Brain microvascular endothelial cell (primary cell): ENCODE data around the gene CAMTA2.
A peak's percentile ranks its signal among the peaks of the same experiment; 100 is the strongest.

ENCODE experiments used
- DNase-seq: peaks from one replicate; pipeline ENCODE4 v3.0.0-alpha.2; 2020
- H3K27ac ChIP-seq: fragments of 250-450 bp; sonication (Bioruptor Pico); 2 replicates; pipeline ENCODE4 v1.5.1; 2020; ENCODE audit warnings: mild to moderate bottlenecking, moderate library complexity
- H3K27me3 ChIP-seq: fragments of 250-450 bp; sonication (Bioruptor Pico); replicated peaks from 2 replicates; pipeline ENCODE4 v1.5.1; 2020; ENCODE audit warnings: mild to moderate bottlenecking
- H3K36me3 ChIP-seq: fragments of 250-450 bp; sonication (Bioruptor Pico); replicated peaks from 2 replicates; pipeline ENCODE4 v1.5.1; 2020; ENCODE audit warnings: mild to moderate bottlenecking
- H3K4me3 ChIP-seq: 2 replicates; pipeline ENCODE4 v1.5.1; 2011; ENCODE audit warnings: low read depth, mild to moderate bottlenecking, control low read depth, low read length, moderate library complexity
- in situ Hi-C: cut with HindIII; loops from 2 replicates; pipeline ENCODE4 v1.10.0; 2017; ENCODE audit warnings: low sequenced_read_pairs, low pct_ligation_motif_present
- TF ChIP-seq, protein P1 (sequence below): IDR thresholded peaks from 2 replicates; pipeline ENCODE4 v1.5.1; 2011; ENCODE audit warnings: low read depth, mild to moderate bottlenecking, moderate library complexity, low read length, control low read depth, inconsistent platforms; ENCODE audit errors: missing control alignments

The CAMTA2 gene

GRCh38 chr17:4998732-4999429 lies 11.4 kb upstream of the CAMTA2 start:
- in situ Hi-C loops: no loop called here
- no peaks in the 10 kb centered on the region for H3K27me3 ChIP-seq
- TF ChIP-seq, protein P1, sequence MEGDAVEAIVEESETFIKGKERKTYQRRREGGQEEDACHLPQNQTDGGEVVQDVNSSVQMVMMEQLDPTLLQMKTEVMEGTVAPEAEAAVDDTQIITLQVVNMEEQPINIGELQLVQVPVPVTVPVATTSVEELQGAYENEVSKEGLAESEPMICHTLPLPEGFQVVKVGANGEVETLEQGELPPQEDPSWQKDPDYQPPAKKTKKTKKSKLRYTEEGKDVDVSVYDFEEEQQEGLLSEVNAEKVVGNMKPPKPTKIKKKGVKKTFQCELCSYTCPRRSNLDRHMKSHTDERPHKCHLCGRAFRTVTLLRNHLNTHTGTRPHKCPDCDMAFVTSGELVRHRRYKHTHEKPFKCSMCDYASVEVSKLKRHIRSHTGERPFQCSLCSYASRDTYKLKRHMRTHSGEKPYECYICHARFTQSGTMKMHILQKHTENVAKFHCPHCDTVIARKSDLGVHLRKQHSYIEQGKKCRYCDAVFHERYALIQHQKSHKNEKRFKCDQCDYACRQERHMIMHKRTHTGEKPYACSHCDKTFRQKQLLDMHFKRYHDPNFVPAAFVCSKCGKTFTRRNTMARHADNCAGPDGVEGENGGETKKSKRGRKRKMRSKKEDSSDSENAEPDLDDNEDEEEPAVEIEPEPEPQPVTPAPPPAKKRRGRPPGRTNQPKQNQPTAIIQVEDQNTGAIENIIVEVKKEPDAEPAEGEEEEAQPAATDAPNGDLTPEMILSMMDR: no peak
- H3K36me3 ChIP-seq: peaks cover 29% of the 10 kb centered on the region
- H3K27ac ChIP-seq: no peak overlapping the region
- H3K4me3 ChIP-seq: peak overlapping the region; percentile 86
- no peak for DNase-seq

GRCh38 chr17:4998027-4998731 lies 10.7 kb upstream of the CAMTA2 start:
- Histone ChIP-seq H3K27me3 (no peaks in the 10 kb centered on the region), H3K36me3 (peaks cover 22% of the 10 kb centered on the region), H3K27ac (peak overlapping the region; percentile 10), H3K4me3 (peak overlapping the region; percentile 86)
- TF ChIP-seq, protein P1: no peak
- in situ Hi-C loops: no loop called here
- no peak for DNase-seq

DNA sequence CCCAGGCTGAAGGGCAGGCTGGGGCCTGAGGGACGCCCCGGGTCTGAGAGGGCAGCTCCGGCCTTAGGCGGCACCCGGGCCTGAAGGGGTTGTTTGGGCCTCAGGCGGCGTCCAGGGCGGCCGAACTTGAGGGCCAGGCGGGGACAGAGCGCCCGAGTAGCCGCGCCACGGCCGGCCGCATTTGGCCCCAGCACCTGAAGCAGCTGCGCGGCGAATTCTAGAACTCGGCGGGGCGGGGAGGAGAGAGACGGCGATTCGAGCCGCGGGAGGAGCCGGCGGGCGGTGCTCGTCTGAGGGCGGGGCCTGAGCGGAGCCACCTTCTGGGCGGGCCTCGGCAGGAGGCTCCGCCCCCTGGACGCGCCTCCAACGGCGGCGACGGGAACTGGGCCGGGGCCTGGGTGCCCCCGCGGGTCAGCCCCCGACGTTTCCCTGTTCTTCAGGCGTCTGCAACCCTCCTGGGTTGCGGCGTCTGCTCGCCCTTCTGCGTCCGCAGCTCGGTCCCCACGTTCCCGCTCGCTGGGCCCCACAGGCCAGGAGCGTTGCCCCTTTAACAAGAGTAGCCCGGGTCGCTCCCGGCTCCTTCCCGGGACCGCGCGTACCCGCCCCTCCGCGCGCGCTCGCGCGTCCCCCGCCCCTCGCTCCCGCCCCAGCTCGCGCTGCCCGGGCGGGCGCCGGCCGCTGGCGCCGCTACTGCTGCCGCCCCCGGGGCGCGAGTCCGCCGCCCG lies 10.0 kb upstream of the CAMTA2 start, which contains the start of the genes INCA1 and KIF1C:
TSS of gene INCA1 (minus strand) at position 221 of the 725 bp plus-strand sequence. CDS start 3,085 bp downstream, outside the sequence.
TSS of gene KIF1C (plus strand) at position 649 of the 725 bp plus-strand sequence. CDS start 2,297 bp downstream, outside the sequence.
- Histone ChIP-seq H3K36me3 (peaks cover 17% of the 10 kb centered on the region), H3K4me3 (peak within 1 kb of the TSS; percentile 86), H3K27me3 (no peaks in the 10 kb centered on the region), H3K27ac (peak within 1 kb of the TSS; percentile 84)
- TF ChIP-seq, protein P1: no peak
- in situ Hi-C loops: no loop called here
- DNase-seq: peak; percentile 71

DNA sequence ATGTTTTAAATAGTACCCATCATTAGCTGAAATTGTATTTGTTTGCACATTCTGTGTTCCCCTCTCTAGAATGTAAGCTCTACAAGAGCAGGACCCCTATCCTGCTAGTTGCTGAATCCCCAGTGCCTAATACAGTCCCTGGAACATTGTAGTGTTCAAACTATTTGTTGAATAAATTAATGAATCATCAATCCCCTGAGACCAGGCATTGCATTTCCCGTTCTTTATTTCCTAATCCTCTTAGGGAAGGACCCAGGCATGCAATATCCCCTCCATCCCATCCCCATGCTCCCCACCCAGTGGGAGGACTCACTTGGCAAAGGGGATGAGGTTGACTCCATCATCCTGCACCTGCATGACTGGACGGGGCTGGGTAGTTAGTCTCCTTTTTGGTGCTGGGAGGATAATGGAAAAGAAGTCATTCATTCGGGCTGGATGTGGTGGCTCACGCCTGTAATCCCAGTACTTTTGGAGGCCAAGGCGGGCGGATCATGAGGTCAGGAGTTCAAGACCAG lies 6.7 kb upstream of the CAMTA2 start:
- Histone ChIP-seq H3K27me3 (no peaks in the 10 kb centered on the region), H3K4me3 (no peak overlapping the region), H3K27ac (no peak overlapping the region), H3K36me3 (no peaks in the 10 kb centered on the region)
- TF ChIP-seq, protein P1: no peak
- no peak for DNase-seq
- in situ Hi-C loops: no loop called here

DNA sequence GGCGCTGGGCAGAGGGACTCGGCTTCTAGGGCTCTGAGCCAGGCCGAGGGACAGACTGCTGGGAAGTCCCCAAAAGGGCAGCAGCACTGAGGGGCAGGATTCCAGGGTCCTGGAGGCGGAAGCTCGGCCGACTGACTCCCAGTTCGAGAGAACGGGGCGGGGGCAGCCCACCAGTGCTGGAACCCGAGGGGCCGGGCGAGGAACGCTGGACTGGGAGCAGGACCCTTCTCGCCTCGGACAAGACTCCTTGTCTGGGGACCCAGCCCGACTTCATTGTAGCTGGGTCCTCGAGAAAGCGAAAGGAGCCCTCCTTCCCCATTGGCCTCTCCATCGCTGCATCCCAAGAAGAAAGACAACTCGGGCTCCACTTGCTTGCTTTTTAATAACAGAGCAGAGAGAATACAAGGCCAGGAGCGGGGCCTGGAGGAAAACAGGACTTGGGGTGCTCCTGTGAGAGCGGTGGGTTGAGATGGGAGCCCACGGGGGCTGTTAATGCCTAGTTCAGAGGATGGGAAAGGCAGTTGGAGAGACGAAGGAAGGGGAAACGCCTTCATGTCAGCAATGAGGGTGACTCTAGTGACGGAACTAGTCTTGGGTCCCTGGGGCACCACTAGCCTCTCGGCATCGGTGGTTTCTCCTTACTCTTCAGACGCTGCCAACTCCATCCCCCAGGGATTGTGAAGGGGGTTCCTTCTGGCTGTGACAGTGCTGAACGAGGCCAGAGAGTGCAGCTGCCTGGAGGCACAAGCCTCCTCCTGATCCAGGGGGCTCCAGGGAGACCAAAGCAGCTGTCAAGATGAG lies 492 bp upstream of the CAMTA2 start:
- TF ChIP-seq, protein P1: no peak
- H3K27ac ChIP-seq: peak overlapping the region; percentile 47
- peak overlapping the region; percentile 82 for H3K4me3 ChIP-seq
- in situ Hi-C loops: no loop called here
- no peaks in the 10 kb centered on the region for H3K27me3 ChIP-seq
- no peak for DNase-seq
- peaks cover under 1% of the 10 kb centered on the region for H3K36me3 ChIP-seq
